Upper lobe of left lung (tissue), 6 donors: ENCODE data around the gene LIM2. TPM values are rescaled to one million over a fixed set of nuclear protein-coding genes. Genes with fewer than 3 reads are reported as not detected.

Source experiments
- ATAC-seq, 2 donors: fragments of 200-7000 bp; cut with Tn5 transposase; one replicate each; pipeline ENCODE4 v1.9.1; 2022; ENCODE audit warnings: mild to moderate bottlenecking in 2 of 2, moderate library complexity in 2 of 2; ENCODE audit not compliant: low FRiP score in 2 of 2
- DNase-seq, 2 donors: peaks; one replicate each; pipeline ENCODE4 v3.0.0-alpha.2; 2019 to 2020
- H3K27ac ChIP-seq, 4 donors: fragments of 200-600 bp; sonication (generic); one replicate each; pipeline ENCODE4 v1.5.1; 2016 to 2019
- H3K27me3 ChIP-seq, 4 donors: fragments of 200-600 bp; sonication (generic); one replicate each; pipeline ENCODE4 v1.5.1; 2017 to 2019
- H3K36me3 ChIP-seq, 4 donors: fragments of 200-600 bp; sonication (generic); one replicate each; pipeline ENCODE4 v1.5.1; 2016 to 2019
- H3K4me1 ChIP-seq, 4 donors: fragments of 200-600 bp; sonication (generic); one replicate each; pipeline ENCODE4 v1.5.1; 2018 to 2019
- H3K4me3 ChIP-seq, 4 donors: fragments of 200-600 bp; sonication (generic); one replicate each; pipeline ENCODE4 v1.5.1; 2017 to 2019; ENCODE audit warnings: mild to moderate bottlenecking in 2 of 4, moderate library complexity in 1 of 4
- H3K9me3 ChIP-seq, 4 donors: fragments of 200-600 bp; sonication (generic); one replicate each; pipeline ENCODE4 v1.5.1; 2018 to 2019
- CTCF ChIP-seq, 6 experiments: fragments of 450-650 bp in 4 of 6; fragments of 200-600 bp in 2 of 6; sonication (generic) in 2 of 6; IDR thresholded peaks; one replicate each; pipeline ENCODE4 v1.5.1; 2016 to 2019; ENCODE audit warnings: antibody characterized with exemption in 6 of 6
- EP300 ChIP-seq, 4 donors: sonication (generic); formaldehyde crosslinking; IDR thresholded peaks; one replicate each; pipeline ENCODE4 v1.5.1; 2017; ENCODE audit warnings: antibody characterized with exemption in 4 of 4, control low read depth in 2 of 4
- POLR2A ChIP-seq, 4 donors: fragments of 450-650 bp; IDR thresholded peaks; one replicate each; pipeline ENCODE4 v1.5.1; 2016 to 2017; ENCODE audit warnings: antibody characterized with exemption in 4 of 4, mild to moderate bottlenecking in 2 of 4
- POLR2AphosphoS5 ChIP-seq, 2 donors: sonication (generic); formaldehyde crosslinking; IDR thresholded peaks; one replicate each; pipeline ENCODE4 v1.5.1; 2017; ENCODE audit warnings: antibody characterized with exemption in 2 of 2
- WGBS, 2 donors: methylation state at CpG; one replicate each; pipeline ENCODE4 v1.1.5; 2017 to 2018; 5-methylcytosine and 5-hydroxymethylcytosine counted together
- total RNA-seq, 6 donors: library from RNA; depleted of rRNA in 4 of 6; stranded (reverse); fragments of >200 nt in 4 of 6; gene quantifications; one replicate each; pipeline versions ENCODE4 v1.1.0 to v1.2.1, GENCODE V29; 2016 to 2021
- donor health status: DM: no; HTN: no; CAD: no; lungs with moderate emphysema.
- donor health status: DM: no; HTN: yes; CAD: no; lungs with severe emphysema.

Gene LIM2
- total RNA-seq, 6 donors from 2014 or later: 0.29 TPM; not detected in 5

GRCh38 chr19:51361239-51361638, 26.5 kb downstream of the LIM2 start:
- no peaks in the 10 kb centered on the region for H3K27me3 ChIP-seq
- 89 to 96% methylated on average over 7 to 13 of the region's 13 CpGs for WGBS, 2 donors
- TF ChIP-seq POLR2A (IDR thresholded peaks at IDR 0.05): no peak
- TF ChIP-seq CTCF (IDR thresholded peaks at IDR 0.05): no peak
- TF ChIP-seq POLR2AphosphoS5 (IDR thresholded peaks at IDR 0.05): no peak
- TF ChIP-seq EP300 (IDR thresholded peaks at IDR 0.05): no peak
- DNase-seq: no peak
- no peak for ATAC-seq
- no peaks in the 10 kb centered on the region for H3K36me3 ChIP-seq
- H3K4me3 ChIP-seq: no peak overlapping the region
- H3K4me1 ChIP-seq: peaks cover 13 to 35% (median 16%) of the 10 kb centered on the region in 4 donors
- H3K9me3 ChIP-seq: no peaks in the 10 kb centered on the region
- H3K27ac ChIP-seq: no peak overlapping the region

DNA sequence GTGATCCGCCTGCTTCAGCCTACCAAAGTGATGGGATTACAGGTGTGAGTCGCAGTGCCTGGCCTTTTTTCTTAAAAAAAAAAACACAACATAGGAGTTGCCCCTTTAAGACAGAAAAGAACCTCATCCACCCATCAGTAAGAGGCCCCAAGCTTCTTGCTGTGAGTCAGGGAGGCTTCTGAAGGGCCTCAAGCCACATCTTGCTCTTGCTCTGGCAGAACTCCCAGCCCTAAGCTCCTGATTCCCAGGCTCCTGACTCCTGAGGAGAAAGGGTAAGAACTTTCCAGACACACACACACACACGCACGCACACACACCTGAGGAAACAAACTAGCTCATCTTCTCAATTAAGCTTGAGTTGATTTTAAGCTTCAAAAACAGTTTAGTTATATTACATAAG, 28.5 kb downstream of the LIM2 start:
- TF ChIP-seq CTCF (IDR thresholded peaks at IDR 0.05) (no peak), POLR2AphosphoS5 (IDR thresholded peaks at IDR 0.05) (no peak), POLR2A (IDR thresholded peaks at IDR 0.05) (no peak), EP300 (IDR thresholded peaks at IDR 0.05) (no peak)
- no peak overlapping the region for H3K4me3 ChIP-seq
- H3K27me3 ChIP-seq: no peaks in the 10 kb centered on the region
- no peaks in the 10 kb centered on the region for H3K9me3 ChIP-seq
- H3K36me3 ChIP-seq: no peaks in the 10 kb centered on the region
- peaks cover 0 to 23% (median 6%) of the 10 kb centered on the region in 4 donors for H3K4me1 ChIP-seq
- no peak for DNase-seq
- H3K27ac ChIP-seq: no peak overlapping the region
- 93 to 96% methylated on average over 4 of the region's 4 CpGs for WGBS, 2 donors
- no peak for ATAC-seq

DNA sequence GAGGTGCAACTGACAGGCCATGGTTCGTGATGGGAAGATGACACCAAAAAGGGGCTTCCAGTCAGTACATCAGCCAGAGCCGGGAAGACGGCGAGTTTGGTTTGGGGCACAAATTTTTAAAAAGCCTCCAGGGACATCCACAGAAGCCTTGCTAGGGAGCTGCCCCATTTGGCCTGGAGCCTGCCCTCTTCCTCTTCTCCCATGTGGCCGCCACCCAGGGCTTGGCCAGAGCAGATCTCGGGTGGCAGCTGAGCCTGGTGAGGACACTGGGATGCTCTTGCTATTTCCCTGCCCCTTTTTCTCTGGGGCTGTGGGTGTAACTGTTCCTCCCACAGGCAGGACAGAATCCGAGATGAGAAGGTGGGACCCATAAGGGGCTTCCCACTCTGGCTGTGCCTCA, 29.8 kb downstream of the LIM2 start:
- ATAC-seq: no peak
- Histone ChIP-seq H3K9me3 (no peaks in the 10 kb centered on the region), H3K4me1 (peaks cover 0 to 9% (median 2%) of the 10 kb centered on the region in 4 donors), H3K27me3 (no peaks in the 10 kb centered on the region), H3K27ac (no peak overlapping the region), H3K36me3 (peaks cover 0 to 2% (median under 1%) of the 10 kb centered on the region in 4 donors), H3K4me3 (no peak overlapping the region)
- 82 to 93% methylated on average over 6 to 7 of the region's 7 CpGs for WGBS, 2 donors
- TF ChIP-seq CTCF (IDR thresholded peaks at IDR 0.05) (no peak), EP300 (IDR thresholded peaks at IDR 0.05) (no peak), POLR2AphosphoS5 (IDR thresholded peaks at IDR 0.05) (no peak), POLR2A (IDR thresholded peaks at IDR 0.05) (no peak)
- DNase-seq: no peak

DNA sequence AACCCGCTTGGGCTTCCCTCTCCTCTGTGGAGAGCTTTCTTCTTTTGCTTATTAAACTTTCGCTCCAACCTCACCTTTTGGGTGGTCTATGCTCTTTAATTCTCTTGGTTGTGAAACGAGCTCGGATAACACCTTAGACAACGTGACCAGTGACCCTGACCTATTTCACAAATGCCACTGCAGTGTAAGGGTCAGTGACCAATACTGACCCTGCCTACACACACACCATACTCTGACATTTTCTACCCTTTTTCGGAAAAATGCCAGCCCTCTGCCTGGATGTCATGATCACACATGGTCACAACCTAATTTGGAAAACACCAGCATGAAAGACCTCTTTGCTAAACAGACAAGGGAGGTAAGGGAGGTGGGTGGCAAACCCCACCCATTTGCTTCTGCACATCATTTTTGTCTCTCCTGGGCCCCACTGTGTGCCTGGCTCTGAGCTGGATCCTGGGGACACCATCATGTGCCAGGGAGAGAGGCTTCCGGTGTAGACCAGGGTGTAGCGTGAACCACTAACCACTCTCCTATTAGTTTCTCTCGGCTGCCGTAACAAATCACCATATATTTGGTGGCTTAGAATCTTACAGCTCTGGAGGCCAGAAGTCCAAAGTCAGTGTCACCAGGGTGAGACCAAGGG, 31.5 kb downstream of the LIM2 start:
- 95 to 97% methylated on average over 10 of the region's 10 CpGs for WGBS, 2 donors
- ATAC-seq: no peak

More for the DNA sequence above, 31.5 kb downstream of the LIM2 start:
- DNase-seq: no peak
- no peaks in the 10 kb centered on the region for H3K9me3 ChIP-seq
- TF ChIP-seq POLR2AphosphoS5 (IDR thresholded peaks at IDR 0.05): no peak
- no peak for TF ChIP-seq CTCF (IDR thresholded peaks at IDR 0.05)
- TF ChIP-seq POLR2A (IDR thresholded peaks at IDR 0.05): no peak
- TF ChIP-seq EP300 (IDR thresholded peaks at IDR 0.05): no peak
- H3K27ac ChIP-seq: no peak overlapping the region
- H3K27me3 ChIP-seq: no peaks in the 10 kb centered on the region
- H3K4me1 ChIP-seq: no peaks in the 10 kb centered on the region
- no peak overlapping the region for H3K4me3 ChIP-seq
- H3K36me3 ChIP-seq: peaks cover 0 to 19% (median 13%) of the 10 kb centered on the region in 4 donors
